ENCODE measurements around the gene SLC12A7. TPM values are rescaled to one million over a fixed set of nuclear protein-coding genes. Genes with fewer than 3 reads are reported as not detected.
A peak's percentile ranks its signal among the peaks of the same experiment; 100 is the strongest.

The SLC12A7 gene
- total and polyA plus RNA-seq, 12 donors, result 36.3 to 208 (median 143) TPM

GRCh38 chr5:1011226-1011631, 100.6 kb downstream of the SLC12A7 start:
- Histone ChIP-seq H3K27me3 (peaks cover 0 to 56% (median 27%) of the 10 kb centered on the region in 7 donors), H3K9me3 (no peaks in the 10 kb centered on the region), H3K4me1 (peaks cover 8 to 38% (median 21%) of the 10 kb centered on the region in 9 donors), H3K27ac (no peak overlapping the region), H3K36me3 (no peaks in the 10 kb centered on the region), H3K4me3 (no peak overlapping the region)
- DNase-seq (peak in 1 of 2 donors; percentile 16), ATAC-seq (no peak)
- TF ChIP-seq CTCF (IDR thresholded peaks at IDR 0.05), result peak in 6 of 9 donors; percentile 19 to 33 (median 27)
- intact Hi-C loops (cut with DNase I), result loop anchor here in 1 of 10 donors (10.0 kb wide), 1 partner anchor 134 kb away; no protein-coding TSS in a partner anchor
- 78 to 82% methylated on average over 11 of the region's 11 CpGs for WGBS, 2 donors

- ATAC-seq (no peak), DNase-seq (peak in 1 of 2 donors; percentile 11)
- TF ChIP-seq CTCF (IDR thresholded peaks at IDR 0.05), result no peak
- H3K27ac ChIP-seq, result no peak overlapping the region
- peaks cover 0 to 62% (median 28%) of the 10 kb centered on the region in 7 donors for H3K27me3 ChIP-seq
- H3K9me3 ChIP-seq, result no peaks in the 10 kb centered on the region
- no peaks in the 10 kb centered on the region for H3K36me3 ChIP-seq
- peaks cover 8 to 36% (median 22%) of the 10 kb centered on the region in 9 donors for H3K4me1 ChIP-seq
- intact Hi-C loops (cut with DNase I), result loop anchor here in 1 of 10 donors (10.0 kb wide), 1 partner anchor 134 kb away; no protein-coding TSS in a partner anchor
- peak overlapping the region in 2 of 10 donors; percentile 58 to 61 for H3K4me3 ChIP-seq
- 76 to 78% methylated on average over 13 of the region's 13 CpGs for WGBS, 2 donors
Measured at GRCh38 chr5:1010641-1011046, 101.2 kb downstream of the SLC12A7 start.

GRCh38 chr5:1010181-1010510, 101.7 kb downstream of the SLC12A7 start:
- Histone ChIP-seq H3K9me3 (no peaks in the 10 kb centered on the region), H3K27me3 (peaks cover 0 to 67% (median 28%) of the 10 kb centered on the region in 7 donors), H3K4me1 (peaks cover 12 to 41% (median 27%) of the 10 kb centered on the region in 9 donors), H3K4me3 (peak overlapping the region in 8 of 10 donors; percentile 46 to 61 (median 56)), H3K27ac (no peak overlapping the region), H3K36me3 (no peaks in the 10 kb centered on the region)
- WGBS, 2 donors, result 39 to 44% methylated on average over 4 of the region's 4 CpGs
- no peak for ATAC-seq
- no peak for DNase-seq
- TF ChIP-seq CTCF (IDR thresholded peaks at IDR 0.05), result peak in 6 of 9 donors; percentile 15 to 36 (median 23)
- intact Hi-C loops (cut with DNase I), result loop anchor here in 1 of 10 donors (10.0 kb wide), 1 partner anchor 135 kb away; no protein-coding TSS in a partner anchor

GRCh38 chr5:1009359-1010180, 102.3 kb downstream of the SLC12A7 start:
- 10% methylated on average over 70 of the region's 70 CpGs for WGBS, 2 donors
- Histone ChIP-seq H3K4me3 (peak overlapping the region; percentile 4 to 61 (median 55)), H3K36me3 (no peaks in the 10 kb centered on the region), H3K9me3 (no peaks in the 10 kb centered on the region), H3K4me1 (peaks cover 14 to 43% (median 30%) of the 10 kb centered on the region in 9 donors), H3K27me3 (peaks cover 0 to 73% (median 28%) of the 10 kb centered on the region in 7 donors), H3K27ac (no peak overlapping the region)
- TF ChIP-seq CTCF (IDR thresholded peaks at IDR 0.05), result no peak
- DNase-seq, result peak in 1 of 2 donors; percentile 15
- intact Hi-C loops (cut with DNase I), result loop anchor here in 7 of 10 donors (5.0 to 10.0 kb wide), 4 partner anchors 87 to 135 kb away; no protein-coding TSS in a partner anchor
- ATAC-seq, result no peak
